Psoas muscle (tissue), 8 donors: ENCODE results near the gene SORBS1. TPM values are rescaled to one million over a fixed set of nuclear protein-coding genes. Genes with fewer than 3 reads are reported as not detected.

Experiments used
- ATAC-seq, 4 donors: fragments of 200-7000 bp; cut with Tn5 transposase; one replicate each; pipeline ENCODE4 v1.9.1; 2020; ENCODE audit warnings: moderate library complexity in 3 of 4, mild to moderate bottlenecking in 2 of 4
- DNase-seq, 2 donors: peaks; one replicate each; pipeline ENCODE4 v3.0.0-alpha.2; 2020
- H3K27ac ChIP-seq: fragments of 200-600 bp; one replicate; pipeline ENCODE4 v1.8.0; 2022
- H3K27me3 ChIP-seq, 3 donors: fragments of 200-600 bp in 1 of 3; one replicate each; pipeline versions ENCODE4 v1.6.1 to v1.8.0; 2013 to 2022; ENCODE audit warnings: low read length in 2 of 3, mild to moderate bottlenecking in 2 of 3, moderate library complexity in 1 of 3; ENCODE audit not compliant: insufficient read depth in 3 of 3
- H3K36me3 ChIP-seq, 2 donors: fragments of 200-600 bp in 1 of 2; one replicate each; pipeline versions ENCODE4 v1.6.1 to v1.8.0; 2013 to 2022; ENCODE audit warnings: low read depth in 1 of 2, mild to moderate bottlenecking in 1 of 2, moderate library complexity in 1 of 2; ENCODE audit not compliant: insufficient read depth in 1 of 2
- H3K4me1 ChIP-seq: fragments of 200-600 bp; one replicate; pipeline ENCODE4 v1.8.0; 2022
- H3K4me3 ChIP-seq: fragments of 200-600 bp; one replicate; pipeline ENCODE4 v1.8.0; 2022; ENCODE audit warnings: mild to moderate bottlenecking
- H3K9me3 ChIP-seq: fragments of 200-600 bp; one replicate; pipeline ENCODE4 v1.8.0; 2022
- WGBS, 3 donors: extraction: QIAGEN DNeasy Blood & Tissue Kit; methylation state at CpG; one replicate each; pipeline versions ENCODE4 v1.1.6 to v1.1.7; 2013; 5-methylcytosine and 5-hydroxymethylcytosine counted together
- intact Hi-C, 2 donors: fragments of 100-400 bp; cut with DNase I; formaldehyde crosslinking; loops; one replicate each; pipeline versions ENCODE4 v1.11.0 to v1.14.2; 2022
- polyA plus RNA-seq, 3 donors: library from polyadenylated mRNA; stranded (reverse); fragments of 200-250 nt; gene quantifications; one replicate each; pipeline ENCODE4 v1.2.3, GENCODE V29; 2013
- total RNA-seq, 4 donors: library from RNA; stranded (reverse); fragmentation: NEBNext Ultra II Directional in 2 of 4; extraction: Animal tissue kit (Norgen Biotek cat#: 25700) in 2 of 4; gene quantifications; one replicate each; pipeline versions ENCODE4 v1.2.1 to v1.2.4, GENCODE V29; 2021 to 2023
- TF ChIP-seq, protein P1 (sequence below): fragments of 200-600 bp; IDR thresholded peaks from one replicate; pipeline ENCODE4 v1.8.0; 2022; ENCODE audit warnings: antibody characterized with exemption
- donor health status: healthy with polysubstance abuse.
- donor health status: DM: no; HTN: no; CAD: no; lungs with moderate emphysema.
- donor health status: Bipolar disorder and iron deficiency.
- donor health status: healthy.
- donor health status: DM: yes; HTN: yes; CAD: no.
- donor health status: DM: no; HTN: no; CAD: no.
- donor health status: DM: no; HTN: no; CAD: no.
- donor health status: DM: yes; HTN: yes; CAD: no.

SORBS1 gene
- total and polyA plus RNA-seq, 7 donors = 17.3 to 306 (median 145) TPM

DNA sequence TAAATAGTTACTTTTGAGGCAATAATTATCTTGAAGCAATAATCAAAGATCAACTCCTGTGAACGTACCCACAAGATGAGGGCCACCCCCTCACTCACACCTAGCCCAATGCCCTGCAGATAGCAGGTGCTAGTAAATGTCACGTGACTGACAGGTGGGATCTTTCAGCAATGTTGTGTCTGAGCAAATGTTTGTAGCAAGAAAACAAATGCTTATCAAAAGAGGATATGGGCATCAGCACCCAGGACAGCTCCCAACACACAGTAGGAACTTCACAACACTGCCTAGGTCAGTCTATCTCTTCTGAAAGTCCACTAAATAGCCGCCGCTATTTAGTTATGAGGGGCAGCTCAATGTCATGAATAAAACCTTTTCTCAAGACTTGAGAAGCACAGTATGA lies 149.5 kb downstream of the SORBS1 start:
- TF ChIP-seq, protein P1, sequence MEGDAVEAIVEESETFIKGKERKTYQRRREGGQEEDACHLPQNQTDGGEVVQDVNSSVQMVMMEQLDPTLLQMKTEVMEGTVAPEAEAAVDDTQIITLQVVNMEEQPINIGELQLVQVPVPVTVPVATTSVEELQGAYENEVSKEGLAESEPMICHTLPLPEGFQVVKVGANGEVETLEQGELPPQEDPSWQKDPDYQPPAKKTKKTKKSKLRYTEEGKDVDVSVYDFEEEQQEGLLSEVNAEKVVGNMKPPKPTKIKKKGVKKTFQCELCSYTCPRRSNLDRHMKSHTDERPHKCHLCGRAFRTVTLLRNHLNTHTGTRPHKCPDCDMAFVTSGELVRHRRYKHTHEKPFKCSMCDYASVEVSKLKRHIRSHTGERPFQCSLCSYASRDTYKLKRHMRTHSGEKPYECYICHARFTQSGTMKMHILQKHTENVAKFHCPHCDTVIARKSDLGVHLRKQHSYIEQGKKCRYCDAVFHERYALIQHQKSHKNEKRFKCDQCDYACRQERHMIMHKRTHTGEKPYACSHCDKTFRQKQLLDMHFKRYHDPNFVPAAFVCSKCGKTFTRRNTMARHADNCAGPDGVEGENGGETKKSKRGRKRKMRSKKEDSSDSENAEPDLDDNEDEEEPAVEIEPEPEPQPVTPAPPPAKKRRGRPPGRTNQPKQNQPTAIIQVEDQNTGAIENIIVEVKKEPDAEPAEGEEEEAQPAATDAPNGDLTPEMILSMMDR = no peak
- Histone ChIP-seq H3K4me1 (peaks cover 74% of the 10 kb centered on the region), H3K36me3 (peaks cover 0 to 22% of the 10 kb centered on the region in 2 donors), H3K9me3 (no peaks in the 10 kb centered on the region), H3K27me3 (no peaks in the 10 kb centered on the region), H3K27ac (peak overlapping the region; percentile 93), H3K4me3 (no peak overlapping the region)
- DNase-seq = no peak
- 79 to 82% (median 80%) methylated on average over 4 of the region's 4 CpGs for WGBS, 3 donors
- no peak for ATAC-seq
- intact Hi-C loops = no loop called here

DNA sequence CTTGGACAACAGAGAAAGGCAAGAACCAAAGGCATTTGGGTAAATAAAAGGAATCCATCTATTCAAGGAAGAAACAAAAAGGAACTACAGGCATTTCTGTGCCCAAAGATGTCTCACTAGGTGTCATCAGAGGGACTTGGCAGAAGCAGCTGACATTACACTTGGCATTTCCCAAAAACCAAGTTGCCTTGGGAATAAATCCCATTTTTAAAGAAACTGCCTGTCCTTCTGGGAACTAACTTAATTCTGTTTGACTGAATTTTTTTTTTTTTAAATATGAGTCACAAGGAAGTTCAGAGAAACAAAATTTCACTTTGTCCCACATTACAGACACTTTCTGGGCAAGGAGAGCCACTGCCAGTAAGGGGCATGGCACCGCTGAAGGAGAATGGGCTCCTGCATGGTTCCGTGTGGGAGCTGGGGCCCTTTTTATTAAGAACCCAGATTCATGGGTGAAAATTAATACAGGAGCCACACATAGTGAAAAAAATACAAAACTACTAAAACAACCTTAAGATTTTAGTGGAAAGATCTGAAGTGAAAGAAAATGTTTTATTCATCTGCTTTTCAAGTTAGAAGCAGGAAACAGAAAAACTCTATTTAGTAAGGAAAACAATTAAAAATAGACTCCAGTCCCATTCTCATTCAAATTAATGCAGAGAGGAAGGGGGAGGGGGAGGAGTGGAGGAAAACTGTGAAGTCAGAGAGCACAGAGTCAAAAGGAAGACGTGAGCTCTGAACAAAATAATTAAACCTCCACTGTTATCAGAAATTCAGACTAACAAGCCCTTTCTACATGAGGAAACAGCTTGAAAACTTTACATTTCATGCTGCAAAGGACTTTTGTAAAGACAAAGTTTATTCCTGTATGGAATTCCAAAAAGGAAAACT lies 151.9 kb downstream of the SORBS1 start:
- WGBS, 3 donors = 26 to 36% (median 33%) methylated on average over 3 of the region's 3 CpGs
- intact Hi-C loops = no loop called here
- TF ChIP-seq, protein P1 = no peak
- Histone ChIP-seq H3K36me3 (peaks cover 3 to 39% of the 10 kb centered on the region in 2 donors), H3K27me3 (no peaks in the 10 kb centered on the region), H3K4me1 (peaks cover 79% of the 10 kb centered on the region), H3K27ac (peak overlapping the region; percentile 90), H3K4me3 (no peak overlapping the region), H3K9me3 (no peaks in the 10 kb centered on the region)
- no peak for DNase-seq
- no peak for ATAC-seq

DNA sequence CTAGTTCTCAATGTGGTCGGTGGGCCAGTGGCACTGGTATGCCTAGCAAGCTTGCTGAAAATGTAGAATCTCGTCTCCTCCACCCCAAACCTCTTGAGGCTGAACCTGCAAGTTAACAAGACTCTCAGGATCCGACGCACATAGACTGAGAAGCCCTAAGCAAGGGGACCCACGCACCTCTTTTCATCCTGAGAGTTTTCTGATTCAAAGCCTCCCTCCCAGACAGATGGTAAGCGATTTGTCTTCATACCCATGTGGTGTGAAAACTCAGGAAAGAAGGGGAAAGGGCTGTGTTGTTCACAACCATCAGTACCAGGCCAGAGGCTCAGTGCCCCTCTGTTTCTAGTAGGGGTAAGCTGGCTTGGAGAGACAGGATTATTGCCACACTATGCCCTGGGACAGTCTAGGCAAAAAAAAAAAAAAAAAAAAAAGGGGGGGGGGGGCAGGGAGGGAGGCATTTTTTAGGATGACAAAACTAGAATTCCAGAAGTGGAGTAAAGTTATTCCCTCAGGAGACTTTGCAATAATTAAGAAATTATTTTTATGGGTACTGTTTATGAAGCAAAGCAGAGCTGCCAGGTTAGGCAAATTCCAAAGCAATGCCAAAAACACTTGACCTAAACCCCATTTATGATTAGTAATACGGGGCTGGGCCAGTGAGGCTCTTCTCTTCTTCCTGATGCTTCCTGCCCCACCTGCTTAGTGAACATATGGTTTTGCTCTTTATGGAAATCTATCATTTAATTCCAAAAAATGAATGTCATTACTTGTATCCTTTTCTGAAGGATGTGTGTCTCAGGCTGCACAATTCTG lies 152.8 kb downstream of the SORBS1 start:
- H3K9me3 ChIP-seq = no peaks in the 10 kb centered on the region
- H3K27me3 ChIP-seq = no peaks in the 10 kb centered on the region
- TF ChIP-seq, protein P1 = no peak
- DNase-seq = no peak
- intact Hi-C loops = no loop called here
- H3K4me3 ChIP-seq = no peak overlapping the region
- WGBS, 3 donors = 71 to 84% (median 80%) methylated on average over 7 of the region's 7 CpGs
- no peak for ATAC-seq
- H3K4me1 ChIP-seq = peaks cover 74% of the 10 kb centered on the region
- peak overlapping the region; percentile 90 for H3K27ac ChIP-seq
- peaks cover 3 to 48% of the 10 kb centered on the region in 2 donors for H3K36me3 ChIP-seq

DNA sequence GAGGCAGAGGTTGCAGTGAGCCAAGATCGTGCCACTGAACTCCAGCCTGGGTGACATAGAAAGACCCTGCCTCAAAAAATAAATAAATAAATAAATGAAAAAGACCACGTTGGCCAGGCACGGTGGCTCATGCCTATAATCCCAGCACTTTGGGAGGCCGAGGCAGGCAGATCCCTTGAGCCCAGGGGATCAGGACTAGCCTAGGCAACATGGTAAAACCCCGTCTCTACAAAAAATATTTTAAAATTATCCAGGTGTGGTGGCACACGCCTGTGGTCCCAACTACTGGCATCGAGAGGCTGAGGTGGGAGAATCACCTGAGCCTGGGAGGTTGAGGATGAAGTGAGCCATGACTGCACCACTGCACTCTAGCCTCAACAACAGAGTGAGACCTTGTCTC lies 153.6 kb downstream of the SORBS1 start:
- no peak for ATAC-seq
- no peak for DNase-seq
- H3K9me3 ChIP-seq = no peaks in the 10 kb centered on the region
- peak overlapping the region; percentile 90 for H3K27ac ChIP-seq
- H3K27me3 ChIP-seq = no peaks in the 10 kb centered on the region
- intact Hi-C loops = no loop called here
- peaks cover 67% of the 10 kb centered on the region for H3K4me1 ChIP-seq
- TF ChIP-seq, protein P1 = no peak
- H3K4me3 ChIP-seq = peak overlapping the region; percentile 16
- 84 to 93% (median 86%) methylated on average over 7 of the region's 7 CpGs for WGBS, 3 donors
- peaks cover 3 to 56% of the 10 kb centered on the region in 2 donors for H3K36me3 ChIP-seq
